Epithelial cell of esophagus (primary cell): Measurements from ENCODE around the gene FTSJ1.

Experiments
- DNase-seq: peaks from one replicate; pipeline ENCODE4 v3.0.0; 2010; ENCODE audit warnings: low read depth
- H3K4me3 ChIP-seq: 2 replicates; pipeline ENCODE4 v1.5.1; 2011; ENCODE audit warnings: mild to moderate bottlenecking, low read length, control low read depth
- CTCF ChIP-seq: IDR thresholded peaks from 2 replicates; pipeline ENCODE4 v1.5.1; 2011; ENCODE audit warnings: low read depth, mild to moderate bottlenecking, low read length, control low read depth, inconsistent platforms; ENCODE audit not compliant: insufficient read depth; ENCODE audit errors: missing control alignments

Gene FTSJ1

DNA sequence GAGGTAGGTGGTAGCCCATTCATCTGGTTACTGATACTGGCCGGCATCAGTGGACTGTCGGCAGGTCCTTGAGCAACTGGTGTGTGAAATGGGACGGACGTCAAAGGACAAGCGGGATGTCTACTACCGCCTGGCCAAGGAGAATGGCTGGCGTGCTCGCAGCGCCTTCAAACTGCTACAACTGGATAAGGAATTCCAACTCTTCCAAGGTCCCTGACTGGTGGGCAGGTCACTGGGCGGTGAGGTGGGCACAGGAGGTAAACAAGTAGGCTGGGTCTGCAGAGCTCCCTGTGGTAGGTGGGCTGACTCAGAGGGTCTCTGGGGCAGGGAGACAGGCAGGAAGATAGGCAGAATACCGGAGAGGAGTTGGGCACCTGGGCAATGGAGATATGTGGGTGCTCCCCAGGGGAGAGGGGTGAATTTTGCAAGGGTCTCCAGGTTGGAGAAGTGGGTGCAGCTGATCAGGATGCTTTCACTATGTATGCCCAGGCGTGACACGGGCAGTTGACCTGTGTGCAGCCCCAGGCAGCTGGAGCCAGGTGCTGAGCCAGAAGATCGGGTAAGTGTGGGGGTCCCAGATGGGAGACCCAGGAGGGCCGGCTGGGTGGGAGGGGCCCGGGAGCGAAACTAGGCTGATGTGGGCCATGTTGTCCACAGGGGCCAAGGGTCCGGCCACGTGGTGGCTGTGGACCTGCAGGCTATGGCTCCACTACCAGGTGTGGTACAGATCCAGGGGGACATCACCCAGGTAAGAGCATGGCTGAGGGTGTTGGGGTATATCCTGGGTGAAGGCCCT, 2.2 kb downstream of the FTSJ1 start:
- DNase-seq = no peak
- H3K4me3 ChIP-seq = no peak overlapping the region
- no peak for TF ChIP-seq CTCF

GRCh38 chrX:48478806-48479205, 2.8 kb downstream of the FTSJ1 start:
- no peak for TF ChIP-seq CTCF
- H3K4me3 ChIP-seq = no peak overlapping the region
- no peak for DNase-seq

- TF ChIP-seq CTCF = no peak
- no peak for DNase-seq
- no peak overlapping the region for H3K4me3 ChIP-seq
These were observed 4.1 kb downstream of the FTSJ1 start for GRCh38 chrX:48480142-48480541.

DNA sequence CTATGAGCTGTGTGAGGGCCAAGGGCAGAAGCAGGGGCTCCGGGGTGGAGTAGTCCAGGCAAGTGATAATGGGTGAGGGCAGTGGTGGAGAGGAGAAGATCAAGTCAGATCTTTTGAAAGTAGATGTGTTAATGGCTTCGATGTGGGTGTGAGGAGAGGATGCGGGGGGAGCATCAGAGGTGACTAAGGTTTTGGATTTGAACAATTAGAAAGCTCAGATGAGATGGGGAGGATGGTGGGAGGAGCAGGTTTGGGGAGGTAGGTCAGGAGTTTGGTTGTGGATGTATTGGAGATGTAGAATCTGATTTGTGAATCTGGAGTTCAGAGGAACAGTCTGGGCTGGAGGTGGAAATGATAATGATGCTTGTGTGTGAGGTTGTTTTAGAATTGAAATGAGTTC, 4.6 kb downstream of the FTSJ1 start:
- no peak for TF ChIP-seq CTCF
- no peak overlapping the region for H3K4me3 ChIP-seq
- DNase-seq = no peak

- no peak overlapping the region for H3K4me3 ChIP-seq
- no peak for TF ChIP-seq CTCF
- DNase-seq = no peak
These were observed 6.5 kb downstream of the FTSJ1 start for GRCh38 chrX:48482526-48482925.

DNA sequence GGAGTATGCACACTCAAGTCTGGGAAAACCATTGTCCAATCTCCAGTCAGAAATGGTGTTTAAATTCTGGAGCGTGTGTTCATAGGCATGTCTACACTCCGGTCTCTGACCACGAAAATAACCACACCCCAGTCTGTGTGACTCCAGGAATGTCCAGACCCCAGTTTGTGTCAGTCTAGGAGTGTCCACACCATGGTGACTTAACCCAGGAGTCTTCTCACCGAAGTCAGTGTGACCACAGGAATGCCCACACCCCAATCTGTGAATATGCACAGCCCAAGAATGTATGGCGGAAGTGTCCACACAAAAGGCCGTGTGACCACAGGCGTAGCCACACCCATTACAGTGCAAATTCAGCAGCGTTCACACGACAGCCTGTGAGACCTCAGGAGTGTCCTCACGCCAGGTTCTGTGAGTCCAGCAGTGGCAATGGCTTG, 11.4 kb downstream of the FTSJ1 start:
- no peak for TF ChIP-seq CTCF
- no peak overlapping the region for H3K4me3 ChIP-seq
- peak; percentile 96 for DNase-seq

- no peak for DNase-seq
- no peak overlapping the region for H3K4me3 ChIP-seq
- TF ChIP-seq CTCF = no peak
These were observed 12.0 kb downstream of the FTSJ1 start for GRCh38 chrX:48488034-48488433.
